Endometrial microvascular endothelial cells (primary cell): ENCODE data around the gene MFAP3L. TPM values are rescaled to one million over a fixed set of nuclear protein-coding genes. Genes with fewer than 3 reads are reported as not detected.

ENCODE experiments used
- in situ Hi-C: cut with HindIII; loops from 2 replicates; pipeline ENCODE4 v1.10.0; 2017; ENCODE audit warnings: low sequenced_read_pairs, low pct_unique_long_range_greater_than_20kb; ENCODE audit errors: inconsistent ontology term
- total RNA-seq: library from RNA; depleted of rRNA; stranded (reverse); fragments of >200 nt; gene quantifications from one replicate; pipeline ENCODE4 v1.2.3, GENCODE V29; 2015; ENCODE audit errors: inconsistent ontology term

Gene MFAP3L
- 0.28 TPM for total RNA-seq

DNA sequence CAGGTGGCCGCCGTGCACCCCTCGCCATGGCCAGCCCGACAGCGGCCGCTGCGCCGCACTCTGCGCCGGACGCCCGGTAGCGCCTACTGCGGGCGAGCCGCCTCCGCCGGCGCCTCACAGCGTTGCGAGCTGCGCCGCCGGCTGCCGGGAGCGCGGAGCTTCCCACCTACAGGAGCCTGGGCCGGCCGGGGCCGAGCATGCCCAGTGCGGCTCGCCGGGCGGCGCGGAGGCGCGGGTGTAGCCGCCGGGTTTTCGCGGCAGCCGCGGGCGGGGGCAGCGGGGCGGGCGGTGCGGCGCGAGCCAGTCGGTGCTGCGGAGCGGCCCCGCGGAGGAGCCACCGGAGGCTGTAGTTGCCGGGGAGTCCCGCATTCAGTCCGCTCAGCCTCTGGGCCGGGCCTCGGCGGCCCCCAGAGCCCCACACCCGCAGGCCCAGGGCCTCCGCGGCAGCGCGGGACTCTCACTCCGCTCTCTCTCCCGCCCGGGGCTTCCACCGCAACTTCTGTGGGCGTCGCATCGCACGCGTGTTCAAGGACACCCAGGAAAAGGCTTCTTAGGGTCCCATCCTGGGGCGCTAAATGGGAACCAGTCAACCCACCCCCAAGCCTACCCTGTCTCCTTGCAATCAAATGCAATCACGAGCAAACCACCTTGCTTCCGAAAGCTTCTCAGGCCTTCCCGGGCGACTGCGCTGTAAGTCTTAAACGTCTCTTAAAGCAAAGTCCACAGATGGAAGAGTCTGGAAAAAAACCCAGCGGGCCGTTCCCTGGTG, at the start of gene MFAP3L:
Gene MFAP3L (minus strand): TSS at position 143 of the 769 bp plus-strand sequence. CDS start 20,518 bp downstream, outside the sequence.
- in situ Hi-C loops, result loop anchor here (25.0 kb wide), 1 partner anchor 214 kb away; no protein-coding TSS in a partner anchor

DNA sequence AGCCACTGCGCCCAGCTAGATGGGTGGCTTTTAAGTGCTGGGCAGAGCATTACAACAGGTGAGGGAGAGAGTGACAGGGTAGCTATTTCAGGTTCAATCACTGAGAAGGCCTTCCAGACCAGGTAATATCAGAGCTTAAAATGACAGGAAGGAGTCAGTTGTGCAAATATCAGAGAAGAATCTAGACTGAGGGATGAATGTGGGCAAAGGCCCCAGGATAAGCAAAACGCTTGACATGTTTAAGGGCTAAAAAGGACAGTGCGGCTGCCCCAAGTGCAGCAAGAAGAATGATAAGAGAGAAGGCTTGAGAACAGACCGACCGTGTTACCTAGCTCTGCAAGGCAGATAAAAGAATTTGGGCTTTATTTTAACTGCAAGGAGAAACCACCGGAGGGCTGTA, 45.0 kb upstream of the MFAP3L start:
- in situ Hi-C loops, result no loop called here

DNA sequence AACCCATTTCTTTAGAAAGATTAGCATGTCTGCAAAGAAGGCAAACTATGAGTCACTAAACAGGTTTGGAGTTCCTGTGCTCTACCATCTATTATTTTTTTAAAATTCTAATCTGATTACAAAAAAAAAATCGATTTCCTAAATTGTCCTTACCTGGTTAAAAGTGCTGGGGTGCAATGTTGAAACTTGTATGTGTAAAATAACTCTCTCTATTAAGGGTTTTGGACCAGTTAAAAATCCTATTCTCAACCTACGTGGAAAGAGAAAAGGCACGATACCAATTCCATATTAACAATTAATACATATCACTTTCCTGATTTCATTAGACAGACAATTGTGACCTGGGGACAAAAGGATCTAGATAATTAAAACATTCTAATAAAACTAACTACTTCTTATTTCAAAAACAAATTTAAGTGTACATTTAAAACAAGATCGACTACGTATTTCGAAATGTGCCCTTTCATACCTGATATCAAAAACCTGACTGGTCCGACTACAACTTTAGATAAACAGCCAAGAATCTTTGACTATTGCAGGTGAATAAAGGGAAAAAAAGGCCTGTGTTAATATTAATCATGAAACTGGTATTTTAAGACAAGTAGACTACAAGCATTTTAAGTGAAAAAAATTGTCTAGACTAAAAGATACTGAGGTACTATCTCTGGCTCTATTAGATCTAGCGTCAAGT, 42.4 kb upstream of the MFAP3L start:
- in situ Hi-C loops, result no loop called here

DNA sequence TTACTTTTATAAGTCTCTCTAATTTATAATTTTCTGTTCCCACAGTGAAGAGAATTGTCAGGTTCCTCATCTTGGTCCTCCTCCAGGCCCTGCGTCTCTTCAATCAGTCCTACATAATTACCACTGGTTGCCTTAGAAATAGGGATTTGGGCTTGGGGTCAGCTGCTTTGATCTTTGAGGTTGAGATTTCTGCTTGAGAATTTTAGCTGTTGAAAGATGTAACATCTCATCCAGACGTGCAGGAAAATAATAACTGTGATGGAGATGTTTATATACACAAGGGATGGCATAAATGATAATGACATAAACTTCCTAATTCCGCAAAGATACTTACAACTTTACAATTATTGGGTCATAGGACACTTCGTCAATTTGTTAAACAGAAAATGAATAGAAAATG, 33.2 kb upstream of the MFAP3L start:
- in situ Hi-C loops, result no loop called here

DNA sequence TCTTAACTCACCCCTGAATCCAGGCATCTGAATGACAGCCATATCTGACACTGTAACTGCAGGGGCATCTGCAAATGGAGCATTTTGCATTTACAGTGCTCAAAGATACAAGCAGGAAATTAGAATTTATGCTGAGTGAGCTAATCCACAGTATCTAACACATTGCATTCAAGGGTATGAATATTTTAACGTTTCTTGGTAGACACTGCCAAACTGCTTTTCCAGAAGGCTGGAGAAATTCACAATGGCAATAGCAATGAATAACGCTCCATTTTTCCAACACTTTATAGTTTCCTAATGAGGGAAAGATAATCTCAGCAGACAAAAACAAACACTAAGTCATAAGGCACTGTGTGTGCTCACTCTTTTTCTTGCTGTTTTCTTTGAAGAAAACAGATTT, 32.6 kb upstream of the MFAP3L start:
- in situ Hi-C loops, result no loop called here

DNA sequence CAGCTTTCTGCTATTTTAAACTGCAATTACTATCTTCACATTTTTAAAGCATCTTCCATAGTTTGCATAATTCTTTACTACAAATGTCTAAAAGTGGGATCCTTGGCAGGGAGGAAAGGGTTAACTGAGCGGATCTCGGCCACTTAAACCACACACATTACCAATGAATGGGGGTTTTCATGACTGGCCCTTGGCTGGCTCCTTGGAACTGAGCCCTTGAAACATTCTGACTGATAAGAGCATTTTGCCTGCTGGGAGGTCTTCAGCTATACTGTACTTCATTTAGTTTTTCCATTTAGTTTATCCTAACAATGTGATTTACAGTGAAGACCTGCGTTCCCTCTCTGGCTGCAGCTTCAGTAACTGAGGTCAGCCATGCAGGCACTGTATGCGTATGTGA, 31.7 kb upstream of the MFAP3L start:
- in situ Hi-C loops, result no loop called here

DNA sequence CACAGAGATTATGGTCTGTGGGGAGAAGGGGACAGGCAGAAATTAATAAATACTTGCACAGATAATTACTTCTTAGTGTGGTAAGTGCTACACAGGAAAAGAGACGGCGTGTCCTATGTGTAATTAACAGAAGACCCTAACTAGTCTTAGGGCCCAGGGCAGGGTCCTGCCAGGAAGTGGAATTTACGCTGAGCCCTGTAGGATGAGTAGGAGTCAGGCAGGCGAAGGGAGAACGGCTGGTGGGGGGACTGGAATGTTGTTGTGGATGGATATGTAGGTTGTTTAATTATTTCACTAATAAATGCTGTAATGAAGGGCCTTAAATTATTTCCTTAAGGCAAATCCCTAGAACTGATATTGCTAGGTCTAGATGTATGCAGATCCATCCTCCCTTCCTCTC, 26.7 kb upstream of the MFAP3L start:
- in situ Hi-C loops, result no loop called here

DNA sequence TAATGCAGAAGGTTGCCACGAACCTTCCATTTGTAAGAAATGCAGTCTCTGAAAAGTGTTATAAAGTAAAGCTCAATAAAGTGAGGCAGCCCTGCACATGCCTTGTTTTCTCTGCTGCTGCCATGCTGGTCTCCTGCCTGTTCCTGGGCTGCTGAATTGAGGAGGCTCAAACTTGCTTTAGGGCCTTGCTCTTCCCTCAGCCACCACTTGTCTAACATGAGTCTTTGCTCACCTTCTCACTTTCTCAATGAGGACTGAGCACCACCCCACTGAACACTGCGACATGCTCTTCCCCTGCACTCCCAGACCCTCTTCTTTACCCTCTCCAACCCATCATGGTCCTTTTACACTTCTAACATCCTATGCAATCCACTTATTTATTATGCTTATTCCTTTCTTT, 25.2 kb upstream of the MFAP3L start:
- in situ Hi-C loops, result no loop called here

DNA sequence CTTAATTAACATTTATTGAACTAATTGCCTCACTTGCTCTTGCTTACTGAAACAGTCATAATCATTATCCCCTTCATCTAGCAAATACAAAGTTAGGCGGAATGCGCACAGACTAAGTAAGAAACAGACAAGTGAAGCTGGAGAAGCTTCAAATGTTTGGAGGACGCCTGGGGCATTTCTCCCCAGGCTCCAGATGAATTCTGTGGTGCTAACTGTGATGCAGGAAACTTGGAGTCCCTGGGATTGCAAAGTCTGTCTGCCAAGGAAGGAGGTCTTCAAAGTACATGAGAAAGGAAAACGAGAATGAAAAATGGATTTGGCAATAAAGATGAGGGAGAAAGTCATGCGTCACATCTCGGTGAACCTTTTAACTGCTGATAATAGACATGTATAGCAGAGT, 23.6 kb upstream of the MFAP3L start:
- in situ Hi-C loops, result loop anchor here (25.0 kb wide), 1 partner anchor 237 kb away; no protein-coding TSS in a partner anchor

DNA sequence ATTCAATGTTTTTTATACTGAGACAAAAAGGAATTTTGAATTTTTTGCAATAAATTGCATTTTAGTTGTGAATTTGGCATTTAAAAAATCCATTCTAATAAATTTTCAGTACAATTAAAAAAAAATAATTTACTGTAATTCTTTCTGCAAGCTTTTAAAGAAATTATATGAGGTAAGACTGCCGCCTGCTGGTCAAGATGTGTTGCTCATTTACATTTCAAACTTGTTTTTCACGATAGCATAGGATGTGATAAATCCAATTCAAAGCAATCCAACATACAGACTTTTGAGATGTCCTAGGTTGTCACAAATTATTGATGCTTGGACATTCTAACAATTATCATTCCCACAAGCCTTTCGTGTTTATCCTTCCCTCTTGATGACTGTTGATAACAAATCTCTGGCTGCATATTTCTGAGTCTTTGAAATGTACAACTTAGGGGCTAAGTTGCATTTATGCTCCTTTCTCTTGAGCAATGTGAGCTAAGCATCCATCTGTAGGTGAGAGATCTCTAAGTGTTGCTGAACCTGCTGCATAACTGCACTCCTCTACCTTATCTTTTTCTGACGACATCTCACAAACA, 21.7 kb upstream of the MFAP3L start:
- in situ Hi-C loops, result loop anchor here (25.0 kb wide), 1 partner anchor 236 kb away; no protein-coding TSS in a partner anchor

DNA sequence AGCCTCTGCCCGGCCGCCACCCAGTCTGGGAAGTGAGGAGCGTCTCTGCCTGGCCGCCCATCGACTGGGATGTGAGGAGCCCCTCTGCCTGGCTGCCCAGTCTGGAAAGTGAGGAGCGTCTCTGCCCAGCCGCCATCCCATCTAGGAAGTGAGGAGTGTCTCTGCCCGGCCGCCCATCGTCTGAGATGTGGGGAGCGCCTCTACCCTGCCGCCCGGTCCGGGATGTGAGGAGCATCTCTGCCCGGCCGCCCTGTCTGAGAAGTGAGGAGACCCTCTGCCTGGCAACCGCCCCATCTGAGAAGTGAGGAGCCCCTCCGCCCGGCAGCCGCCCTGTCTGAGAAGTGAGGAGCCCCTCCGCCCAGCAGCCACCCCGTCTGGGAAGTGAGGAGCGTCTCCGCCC, 20.0 kb upstream of the MFAP3L start:
- in situ Hi-C loops, result loop anchor here (25.0 kb wide), 1 partner anchor 234 kb away; no protein-coding TSS in a partner anchor

DNA sequence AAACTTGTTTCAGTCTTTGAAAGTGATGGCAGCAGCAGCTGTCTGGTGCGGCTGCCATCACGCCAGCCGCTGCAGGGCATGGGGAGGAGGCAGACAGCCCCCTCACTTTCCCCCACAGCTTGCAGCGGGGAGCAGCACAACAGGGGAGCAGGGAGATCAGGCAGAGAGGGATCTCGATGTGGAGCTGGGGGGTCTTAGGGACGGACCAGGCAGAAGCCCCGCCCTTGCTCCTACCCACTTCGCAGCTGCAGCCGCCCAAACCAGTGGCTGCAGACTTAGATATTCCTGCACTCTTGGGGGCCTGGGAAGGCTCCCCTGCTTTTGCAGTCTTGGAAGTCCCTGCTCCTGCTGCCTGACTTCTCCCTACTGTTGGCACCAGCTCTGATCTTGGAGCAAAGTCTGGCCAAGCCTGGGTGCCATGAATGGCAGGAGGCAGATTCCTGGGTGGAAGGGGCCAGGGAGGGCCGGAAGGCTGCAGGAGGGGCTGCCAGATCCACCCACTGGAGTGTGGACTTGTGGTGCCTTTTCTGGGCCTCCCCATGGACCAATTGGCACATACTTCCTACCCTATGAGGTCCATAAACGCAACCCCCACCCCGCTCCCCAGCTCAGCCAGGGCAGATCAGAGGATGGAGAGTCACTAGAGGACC, 14.0 kb upstream of the MFAP3L start:
- in situ Hi-C loops, result loop anchor here (25.0 kb wide), 1 partner anchor 228 kb away; no protein-coding TSS in a partner anchor

DNA sequence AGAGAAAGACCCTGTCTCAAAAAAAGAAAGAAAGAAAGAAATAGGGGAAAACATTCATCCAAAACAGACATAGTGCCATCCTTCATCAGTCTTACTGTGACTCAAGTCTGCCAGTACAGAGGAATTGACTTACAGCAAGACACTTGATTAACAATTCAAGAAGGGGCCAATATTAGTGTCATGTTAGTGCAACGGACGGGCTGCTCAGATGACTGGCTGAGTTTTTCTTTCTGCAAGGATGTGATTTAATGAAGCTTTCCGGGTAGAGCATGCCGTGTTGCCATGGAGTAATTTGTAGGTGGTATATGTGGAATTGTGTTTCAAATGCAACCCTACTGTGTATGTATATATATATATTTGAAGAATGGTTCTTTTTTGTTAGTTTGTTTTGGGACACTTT, 12.6 kb upstream of the MFAP3L start:
- in situ Hi-C loops, result loop anchor here (25.0 kb wide), 1 partner anchor 226 kb away; no protein-coding TSS in a partner anchor

DNA sequence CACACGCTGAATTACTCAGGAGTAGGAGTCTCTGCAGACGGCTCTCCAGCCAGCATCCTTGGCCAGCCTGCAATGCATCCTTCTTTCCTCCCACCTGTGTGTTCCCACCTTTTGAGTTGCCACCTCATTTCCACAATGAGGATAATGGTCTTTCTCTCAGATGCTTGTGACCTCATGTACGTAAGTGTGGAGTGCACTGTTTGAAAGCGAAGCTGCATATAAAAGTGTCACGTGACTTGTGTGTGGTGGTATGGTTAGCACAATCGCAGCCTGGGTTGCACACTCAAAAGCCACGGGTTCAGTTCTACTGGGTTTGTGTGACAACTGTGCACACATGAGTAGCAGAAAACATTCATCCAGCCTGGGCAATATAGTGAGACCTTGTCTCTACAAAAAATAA, 12.0 kb upstream of the MFAP3L start:
- in situ Hi-C loops, result loop anchor here (25.0 kb wide), 1 partner anchor 226 kb away; no protein-coding TSS in a partner anchor

DNA sequence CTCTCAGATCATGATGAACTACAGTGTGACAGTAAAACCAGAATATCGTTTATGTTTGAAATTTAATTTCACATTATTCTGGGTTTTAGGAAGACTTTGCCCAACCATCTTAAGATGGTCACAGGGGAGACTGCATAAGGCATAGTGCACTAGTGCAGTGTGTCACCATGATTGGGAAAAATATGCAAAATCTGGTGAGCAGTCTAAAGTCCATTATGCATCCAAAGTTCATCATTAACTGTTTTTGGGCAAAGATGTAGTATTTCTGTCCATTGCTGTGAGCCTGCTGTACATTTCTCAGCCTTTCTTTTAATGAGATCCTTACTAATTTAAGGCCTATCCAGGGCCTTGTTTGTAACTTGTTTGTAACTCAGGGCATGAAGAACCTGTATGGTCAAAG, 11.3 kb upstream of the MFAP3L start:
- in situ Hi-C loops, result loop anchor here (25.0 kb wide), 1 partner anchor 225 kb away; no protein-coding TSS in a partner anchor

DNA sequence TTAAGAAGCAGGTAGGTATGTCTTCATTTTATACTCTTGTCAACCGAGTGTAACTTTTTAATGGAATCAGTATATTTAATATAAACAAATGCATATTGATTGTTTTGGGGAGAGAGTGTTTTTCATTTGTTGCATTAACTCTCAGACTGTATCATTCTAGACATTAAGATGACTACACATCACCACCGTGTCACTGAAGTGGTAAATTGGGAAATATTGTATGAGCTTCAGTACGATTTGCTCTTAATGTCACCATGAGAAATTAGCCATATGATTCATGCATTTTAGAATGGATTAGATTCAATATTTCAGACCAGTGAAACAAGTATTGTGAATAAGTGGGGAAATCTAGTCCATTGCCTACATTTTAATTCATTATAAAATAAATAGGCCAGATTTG, 9.7 kb upstream of the MFAP3L start:
- in situ Hi-C loops, result loop anchor here (25.0 kb wide), 1 partner anchor 224 kb away; no protein-coding TSS in a partner anchor

DNA sequence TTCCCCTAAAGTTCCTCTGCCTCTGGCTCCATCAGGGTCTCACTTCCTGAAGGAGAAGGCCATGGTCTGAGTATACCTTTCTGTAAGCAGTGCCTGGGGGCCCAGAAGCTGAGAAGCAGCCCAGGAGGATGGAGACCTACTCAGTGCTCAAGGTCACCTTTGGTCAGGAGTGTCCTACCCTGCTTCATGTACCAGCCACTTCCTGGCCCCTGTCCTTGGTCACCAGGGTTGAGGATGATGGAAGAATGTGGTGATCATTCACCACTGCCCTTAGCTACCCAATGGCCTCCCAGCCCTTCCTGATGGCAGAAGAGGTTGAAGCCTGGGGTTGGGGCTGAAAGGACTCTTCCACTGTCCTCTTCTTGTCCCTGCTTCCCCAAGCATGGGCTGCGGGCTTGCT, 9.0 kb upstream of the MFAP3L start:
- in situ Hi-C loops, result loop anchor here (25.0 kb wide), 1 partner anchor 223 kb away; no protein-coding TSS in a partner anchor

DNA sequence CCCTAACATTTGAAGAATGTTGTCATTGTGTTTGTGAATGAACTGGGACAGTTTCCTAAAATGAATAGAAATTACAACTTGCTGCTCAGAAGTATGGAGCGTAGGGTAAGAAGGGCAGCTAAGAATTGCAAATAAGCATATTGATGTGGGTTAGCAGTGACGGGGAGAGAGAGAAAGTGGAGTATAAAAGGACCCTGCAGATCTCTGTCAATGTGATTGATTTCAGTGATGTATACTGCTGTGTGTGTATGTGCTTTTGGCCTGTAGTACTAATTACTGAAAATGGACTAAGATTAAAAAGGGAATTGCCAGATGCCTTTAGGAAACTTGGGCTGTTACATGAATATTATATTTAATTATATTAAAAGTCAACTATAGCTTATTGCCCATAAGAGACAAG, 7.8 kb upstream of the MFAP3L start:
- in situ Hi-C loops, result loop anchor here (25.0 kb wide), 1 partner anchor 222 kb away; no protein-coding TSS in a partner anchor

DNA sequence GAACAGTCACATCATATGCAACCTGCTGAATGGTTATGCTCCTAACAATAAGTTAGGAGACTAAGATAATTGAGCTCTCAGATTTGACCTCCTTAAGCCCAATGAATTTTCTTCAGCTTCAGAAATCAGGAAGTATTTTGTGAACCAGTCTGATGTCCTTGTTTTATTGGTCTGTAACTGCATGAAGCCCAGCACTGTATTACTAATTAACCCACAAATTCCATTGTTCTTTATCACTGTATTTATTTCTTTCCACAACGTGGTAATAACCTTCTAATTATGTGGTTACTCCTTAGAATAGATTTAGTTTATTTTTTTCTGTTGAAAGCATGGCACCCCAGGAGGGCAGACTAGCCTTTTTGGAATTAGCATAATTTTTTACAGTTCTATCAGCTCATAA, 3.9 kb upstream of the MFAP3L start:
- in situ Hi-C loops, result loop anchor here (25.0 kb wide), 1 partner anchor 218 kb away; no protein-coding TSS in a partner anchor
